OCI-LY7 (cell line): ENCODE results near the gene CYBRD1.

Experiments
- CTCF ChIP-seq: fragments of 200-600 bp; sonication (generic); conservative IDR thresholded peaks from 2 replicates; pipeline ENCODE4 v1.5.1; 2014; ENCODE audit warnings: mild to moderate bottlenecking, antibody characterized with exemption, low read length, moderate library complexity, mixed read lengths
- EZH2phosphoT487 ChIP-seq: fragments of 200-600 bp; sonication (generic); IDR thresholded peaks from 2 replicates; pipeline ENCODE4 v1.6.1; 2018; ENCODE audit warnings: low read depth, borderline replicate concordance, mild to moderate bottlenecking, mixed run types, antibody characterized with exemption, low read length, moderate library complexity, mixed read lengths

- TF ChIP-seq CTCF (no peak), EZH2phosphoT487 (no peak)
Measured at GRCh38 chr2:171520471-171520870, 1.8 kb upstream of the CYBRD1 start.
